ENCODE data around the gene SLC30A1. TPM values are rescaled to one million over a fixed set of nuclear protein-coding genes. Genes with fewer than 3 reads are reported as not detected.

Gene SLC30A1
- total RNA-seq, 1 donor from 2014 or later, result 14.1 TPM

Other genes with a start within 250 kb of the SLC30A1 start
- not detected for gene RD3, start 87.0 kb downstream of the SLC30A1 start, total RNA-seq
- 9.8 TPM for gene NEK2, start 96.5 kb upstream of the SLC30A1 start, total RNA-seq